C4-2B (cell line): ENCODE data around the gene MRPL45.

ENCODE experiments used
- H3K27ac ChIP-seq: fragments of 450-650 bp; 2 replicates; pipeline ENCODE4 v1.5.1; 2017
- ZFX ChIP-seq: fragments of 450-650 bp; IDR thresholded peaks from 2 replicates; pipeline ENCODE4 v1.6.1; 2017
- TF ChIP-seq, protein P1 (sequence below): fragments of 450-650 bp; conservative IDR thresholded peaks from 2 replicates; pipeline ENCODE4 v1.5.1; 2017; ENCODE audit warnings: mild to moderate bottlenecking

Gene MRPL45

DNA sequence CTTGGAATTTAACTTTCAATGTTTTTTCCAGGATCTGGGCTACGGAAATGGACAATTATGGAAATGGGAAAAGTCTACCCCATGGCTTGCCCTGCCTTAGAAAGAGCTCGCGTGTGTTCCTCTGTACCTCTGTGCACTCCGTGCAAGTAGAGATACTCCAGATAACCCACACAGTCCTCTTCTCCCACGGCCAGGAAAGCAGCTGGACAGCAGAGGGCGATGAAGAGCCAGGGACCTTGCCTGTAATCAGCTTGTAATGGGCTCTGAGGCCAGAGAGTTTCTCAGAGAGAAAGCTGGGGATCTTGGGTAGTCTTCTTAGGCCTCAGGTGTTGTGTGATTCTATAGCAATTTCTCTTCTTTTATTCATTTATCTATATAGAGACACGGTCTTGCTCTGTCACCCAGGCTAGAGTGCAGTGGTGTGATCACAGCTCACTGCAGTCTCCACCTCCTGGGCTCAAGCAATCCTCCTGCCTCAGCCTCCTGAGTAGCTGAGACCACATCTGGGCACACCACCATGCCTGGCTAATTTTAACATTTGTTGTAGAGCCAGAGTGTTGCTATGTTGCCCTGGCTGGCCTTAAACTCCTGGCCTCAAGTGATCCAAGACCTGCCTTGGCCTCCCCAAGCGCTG, 52.2 kb downstream of the MRPL45 start:
- H3K27ac ChIP-seq = no peak overlapping the region
- TF ChIP-seq, protein P1, sequence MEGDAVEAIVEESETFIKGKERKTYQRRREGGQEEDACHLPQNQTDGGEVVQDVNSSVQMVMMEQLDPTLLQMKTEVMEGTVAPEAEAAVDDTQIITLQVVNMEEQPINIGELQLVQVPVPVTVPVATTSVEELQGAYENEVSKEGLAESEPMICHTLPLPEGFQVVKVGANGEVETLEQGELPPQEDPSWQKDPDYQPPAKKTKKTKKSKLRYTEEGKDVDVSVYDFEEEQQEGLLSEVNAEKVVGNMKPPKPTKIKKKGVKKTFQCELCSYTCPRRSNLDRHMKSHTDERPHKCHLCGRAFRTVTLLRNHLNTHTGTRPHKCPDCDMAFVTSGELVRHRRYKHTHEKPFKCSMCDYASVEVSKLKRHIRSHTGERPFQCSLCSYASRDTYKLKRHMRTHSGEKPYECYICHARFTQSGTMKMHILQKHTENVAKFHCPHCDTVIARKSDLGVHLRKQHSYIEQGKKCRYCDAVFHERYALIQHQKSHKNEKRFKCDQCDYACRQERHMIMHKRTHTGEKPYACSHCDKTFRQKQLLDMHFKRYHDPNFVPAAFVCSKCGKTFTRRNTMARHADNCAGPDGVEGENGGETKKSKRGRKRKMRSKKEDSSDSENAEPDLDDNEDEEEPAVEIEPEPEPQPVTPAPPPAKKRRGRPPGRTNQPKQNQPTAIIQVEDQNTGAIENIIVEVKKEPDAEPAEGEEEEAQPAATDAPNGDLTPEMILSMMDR = peak; percentile 98
- no peak for TF ChIP-seq ZFX

DNA sequence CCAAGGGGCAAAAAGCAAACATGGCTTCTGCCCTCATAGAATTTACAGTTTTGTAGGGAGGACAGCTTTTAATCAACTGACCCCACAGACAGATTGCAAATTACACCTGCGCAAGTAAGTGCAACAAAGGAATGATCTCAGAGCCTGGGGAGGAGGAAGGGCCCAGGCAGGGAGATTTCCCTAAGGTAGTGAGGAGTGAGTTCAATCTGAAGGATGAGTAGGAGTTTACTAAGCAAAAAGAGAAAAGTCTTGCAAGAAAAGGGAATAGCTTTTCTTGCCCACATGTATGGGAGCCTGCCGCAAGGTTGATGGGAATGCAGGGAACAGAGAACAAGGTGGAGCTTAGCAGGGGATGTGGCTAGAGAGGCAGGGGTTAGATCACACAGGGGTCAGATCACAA, 53.1 kb downstream of the MRPL45 start:
- no peak overlapping the region for H3K27ac ChIP-seq
- TF ChIP-seq ZFX = no peak
- TF ChIP-seq, protein P1 = no peak

DNA sequence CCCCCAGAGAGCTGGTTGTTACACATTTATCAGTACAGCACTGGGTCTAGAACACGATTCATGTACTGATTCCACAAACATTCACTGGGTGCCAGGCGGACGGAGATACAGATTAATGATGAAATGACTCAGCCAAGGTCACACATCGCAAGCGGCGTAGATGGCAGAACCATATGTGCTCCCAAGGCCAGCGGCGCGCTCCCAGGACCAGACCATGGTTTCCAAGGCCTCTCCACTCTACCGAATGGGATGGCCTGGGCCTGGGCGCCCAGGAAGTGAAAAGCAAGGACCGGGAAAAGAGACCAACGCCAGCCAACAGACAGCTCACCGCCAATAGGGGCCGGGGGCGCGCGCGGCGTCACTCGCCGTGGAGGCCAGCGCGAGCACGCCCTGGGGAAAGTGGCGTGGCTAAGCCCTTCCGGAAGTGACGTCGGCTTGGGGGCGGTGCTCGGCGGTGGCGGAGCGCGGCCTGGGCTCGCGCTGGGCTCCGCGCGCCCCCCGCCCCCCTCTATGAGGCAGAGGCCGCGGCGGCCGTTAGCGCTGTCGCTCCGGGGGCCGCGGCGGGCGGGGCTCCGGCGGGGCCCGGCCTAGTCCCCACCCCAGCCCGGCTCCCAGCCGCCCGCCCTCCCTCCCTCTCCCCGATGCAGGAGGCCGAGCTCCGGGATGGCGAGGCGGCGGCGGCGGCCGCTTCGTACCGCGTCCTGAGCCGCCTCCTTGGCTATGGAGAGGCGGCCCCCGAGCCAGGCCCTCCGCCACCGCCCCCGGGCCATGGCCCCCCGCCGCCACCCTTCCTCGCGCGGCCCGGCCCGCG, 54.6 kb downstream of the MRPL45 start, which contains the start of gene SOCS7:
SOCS7 (plus strand) TSS at position 433 of the 811 bp plus-strand sequence; CDS start at position 642, 209 bp downstream.
- H3K27ac ChIP-seq = peak within 1 kb of the TSS; percentile 75

DNA sequence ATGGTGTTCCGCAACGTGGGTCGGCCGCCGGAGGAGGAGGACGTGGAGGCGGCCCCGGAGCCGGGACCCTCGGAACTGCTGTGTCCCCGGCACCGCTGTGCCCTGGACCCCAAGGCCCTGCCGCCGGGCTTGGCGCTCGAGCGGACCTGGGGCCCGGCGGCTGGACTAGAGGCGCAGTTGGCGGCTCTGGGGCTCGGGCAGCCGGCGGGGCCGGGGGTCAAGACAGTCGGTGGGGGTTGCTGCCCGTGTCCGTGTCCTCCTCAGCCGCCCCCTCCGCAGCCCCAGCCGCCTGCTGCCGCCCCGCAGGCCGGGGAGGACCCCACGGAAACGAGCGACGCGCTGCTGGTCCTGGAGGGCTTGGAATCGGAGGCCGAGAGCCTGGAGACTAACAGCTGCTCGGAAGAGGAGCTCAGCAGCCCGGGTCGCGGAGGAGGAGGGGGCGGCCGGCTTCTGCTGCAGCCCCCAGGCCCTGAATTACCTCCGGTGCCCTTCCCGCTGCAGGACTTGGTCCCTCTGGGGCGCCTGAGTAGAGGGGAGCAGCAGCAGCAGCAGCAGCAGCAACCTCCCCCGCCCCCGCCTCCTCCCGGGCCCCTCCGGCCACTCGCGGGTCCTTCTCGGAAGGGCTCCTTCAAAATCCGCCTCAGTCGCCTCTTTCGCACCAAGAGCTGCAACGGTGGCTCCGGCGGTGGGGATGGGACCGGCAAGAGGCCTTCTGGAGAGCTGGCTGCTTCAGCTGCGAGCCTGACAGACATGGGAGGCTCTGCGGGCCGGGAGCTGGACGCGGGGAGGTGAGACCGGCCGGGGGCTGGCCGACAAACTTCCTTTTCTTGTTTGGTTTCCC, 55.5 kb downstream of the MRPL45 start:
- TF ChIP-seq, protein P1 = no peak
- peak; percentile 17 for TF ChIP-seq ZFX
- H3K27ac ChIP-seq = peak overlapping the region; percentile 75

More for the DNA sequence above, 54.6 kb downstream of the MRPL45 start, which contains the start of gene SOCS7:
- peak; percentile 80 for TF ChIP-seq ZFX
- TF ChIP-seq, protein P1 = no peak

DNA sequence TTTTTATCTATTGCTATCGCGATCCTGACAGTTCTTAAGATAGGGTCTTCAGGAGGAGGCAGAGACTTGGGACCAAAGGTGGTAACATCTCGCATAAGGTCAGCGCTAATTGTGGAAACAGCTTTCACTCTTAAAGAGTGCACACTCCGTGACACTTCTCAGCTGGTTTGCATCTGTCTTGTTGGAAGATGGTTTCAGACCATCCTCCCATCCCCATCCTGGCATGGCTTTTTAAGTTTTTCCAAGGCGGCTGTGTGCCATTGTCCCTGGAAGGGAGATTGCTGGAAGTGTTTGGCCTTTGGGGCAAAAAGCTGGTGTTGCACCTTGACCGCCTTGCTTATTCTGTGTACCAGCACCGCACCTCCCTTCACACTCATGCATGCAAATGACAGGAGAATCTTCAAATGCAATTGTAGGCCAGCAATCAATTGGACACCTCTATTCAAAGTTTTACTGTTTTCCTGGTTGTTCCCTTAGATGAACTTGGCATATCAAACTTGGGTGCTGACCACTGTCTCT, 56.2 kb downstream of the MRPL45 start:
- TF ChIP-seq, protein P1 = no peak
- TF ChIP-seq ZFX = no peak
- peak overlapping the region; percentile 75 for H3K27ac ChIP-seq

DNA sequence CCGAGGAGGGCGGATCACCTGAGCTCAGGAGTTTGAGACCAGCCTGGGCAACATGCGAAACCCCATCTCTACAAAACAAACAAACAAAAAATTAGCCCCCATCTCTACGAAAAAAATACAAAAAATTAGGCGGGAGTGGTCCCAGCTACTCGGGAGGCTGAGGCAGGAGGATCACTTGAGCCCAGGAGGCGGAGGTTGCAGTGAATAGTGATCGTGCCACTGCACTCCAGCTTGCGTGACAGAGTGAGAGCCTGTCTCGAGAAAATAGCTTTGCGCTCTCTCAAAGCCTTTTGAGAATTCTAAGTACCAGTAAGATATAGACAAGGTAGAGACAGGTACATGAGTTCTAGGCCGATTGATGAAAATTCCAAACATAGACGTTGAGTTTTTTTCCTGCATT, 56.7 kb downstream of the MRPL45 start:
- H3K27ac ChIP-seq = no peak overlapping the region

More for the DNA sequence above, 56.7 kb downstream of the MRPL45 start:
- TF ChIP-seq, protein P1 = no peak
- no peak for TF ChIP-seq ZFX
